ENCODE data around the gene ATXN1.

GRCh38 chr6:16511040-16511660 is 250.1 kb downstream of the ATXN1 start:
- TF ChIP-seq ELF4 (IDR thresholded peaks at IDR 0.05) (no peak), SP1 (IDR thresholded peaks at IDR 0.05) (no peak), HDGF (IDR thresholded peaks at IDR 0.05; ENCODE audit: borderline replicate concordance) (no peak), ARNT (IDR thresholded peaks at IDR 0.05) (no peak), FOXK2 (IDR thresholded peaks at IDR 0.05) (no peak), L3MBTL2 (conservative IDR thresholded peaks at IDR 0.05) (no peak), FOXA1 (IDR thresholded peaks at IDR 0.05) (no peak), BHLHE40 (IDR thresholded peaks at IDR 0.05; ENCODE audit: borderline replicate concordance) (no peak), CTBP1 (IDR thresholded peaks at IDR 0.05; ENCODE audit: borderline replicate concordance) (no peak)

Data from HEK293T (cell line).